GM21447 (cell line): ENCODE measurements around the gene DISP1.

ENCODE experiments used
- ATAC-seq: cut with Tn5 transposase; IDR thresholded peaks from one replicate; pipeline ENCODE4 v1.9.1; 2021; ENCODE audit not compliant: unreplicated experiment

The DISP1 gene

GRCh38 chr1:222861062-222861461 lies 46.2 kb downstream of the DISP1 start:
- ATAC-seq = no peak
